ENCODE results near the gene PAOX. TPM values are rescaled to one million over a fixed set of nuclear protein-coding genes. Genes with fewer than 3 reads are reported as not detected.
A peak's percentile ranks its signal among the peaks of the same experiment; 100 is the strongest.

PAOX gene
- total and polyA plus RNA-seq, 4 donors, result 4.4 to 7.0 (median 6.6) TPM

DNA sequence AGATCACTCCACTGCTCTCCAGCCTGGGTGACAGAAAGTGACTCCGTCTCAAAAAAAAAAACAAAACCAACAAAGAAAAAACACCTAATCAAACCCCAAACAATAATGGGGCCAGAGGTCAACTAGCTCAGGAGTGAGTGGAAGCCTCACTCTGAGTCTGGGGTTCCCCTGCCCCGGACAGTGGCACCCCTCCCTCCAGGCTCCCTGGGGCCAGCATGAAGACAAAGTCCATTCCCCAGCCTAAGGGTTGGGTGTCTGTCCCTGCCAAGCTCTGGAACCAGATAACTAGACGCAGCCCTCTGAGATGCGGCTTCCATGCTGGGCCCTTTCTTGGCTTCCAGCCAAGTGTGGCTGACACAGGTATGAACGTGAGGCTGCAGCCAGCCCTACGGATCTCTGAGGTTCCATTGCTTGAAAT lies 19.5 kb upstream of the PAOX start:
- DNase-seq (peak in 2 of 3 donors; percentile 43 to 46), ATAC-seq (ENCODE audit: insufficient read depth, low FRiP score) (no peak)
- Histone ChIP-seq H3K27me3 (ENCODE audit: control insufficient read depth in 3 of 3, insufficient read depth in 3 of 3, low read length in 2 of 3) (no peaks in the 10 kb centered on the region), H3K4me3 (no peak overlapping the region), H3K4me1 (ENCODE audit: control insufficient read depth in 5 of 5, insufficient read depth in 5 of 5, low read length in 5 of 5) (peaks cover 0 to 10% (median 0%) of the 10 kb centered on the region in 5 donors), H3K9ac (ENCODE audit: insufficient read depth in 1 of 2, low read length in 2 of 2) (no peak overlapping the region), H3K36me3 (ENCODE audit: control insufficient read depth in 4 of 4, insufficient read depth in 4 of 4, low read length in 4 of 4) (peaks cover 0 to 16% (median 12%) of the 10 kb centered on the region in 4 donors), H3K27ac (ENCODE audit: low read depth in 1 of 2, low read length in 1 of 2) (no peak overlapping the region), H3K9me3 (ENCODE audit: control insufficient read depth in 4 of 4, insufficient read depth in 3 of 4, low read length in 3 of 4) (peaks cover 0 to 5% (median 0%) of the 10 kb centered on the region in 4 donors)
- 53 to 58% methylated on average over 6 of the region's 6 CpGs for WGBS, 2 donors
- TF ChIP-seq, protein P1, sequence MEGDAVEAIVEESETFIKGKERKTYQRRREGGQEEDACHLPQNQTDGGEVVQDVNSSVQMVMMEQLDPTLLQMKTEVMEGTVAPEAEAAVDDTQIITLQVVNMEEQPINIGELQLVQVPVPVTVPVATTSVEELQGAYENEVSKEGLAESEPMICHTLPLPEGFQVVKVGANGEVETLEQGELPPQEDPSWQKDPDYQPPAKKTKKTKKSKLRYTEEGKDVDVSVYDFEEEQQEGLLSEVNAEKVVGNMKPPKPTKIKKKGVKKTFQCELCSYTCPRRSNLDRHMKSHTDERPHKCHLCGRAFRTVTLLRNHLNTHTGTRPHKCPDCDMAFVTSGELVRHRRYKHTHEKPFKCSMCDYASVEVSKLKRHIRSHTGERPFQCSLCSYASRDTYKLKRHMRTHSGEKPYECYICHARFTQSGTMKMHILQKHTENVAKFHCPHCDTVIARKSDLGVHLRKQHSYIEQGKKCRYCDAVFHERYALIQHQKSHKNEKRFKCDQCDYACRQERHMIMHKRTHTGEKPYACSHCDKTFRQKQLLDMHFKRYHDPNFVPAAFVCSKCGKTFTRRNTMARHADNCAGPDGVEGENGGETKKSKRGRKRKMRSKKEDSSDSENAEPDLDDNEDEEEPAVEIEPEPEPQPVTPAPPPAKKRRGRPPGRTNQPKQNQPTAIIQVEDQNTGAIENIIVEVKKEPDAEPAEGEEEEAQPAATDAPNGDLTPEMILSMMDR (IDR thresholded peaks at IDR 0.05; ENCODE audit: control extremely low read depth, extremely low read depth), result no peak

DNA sequence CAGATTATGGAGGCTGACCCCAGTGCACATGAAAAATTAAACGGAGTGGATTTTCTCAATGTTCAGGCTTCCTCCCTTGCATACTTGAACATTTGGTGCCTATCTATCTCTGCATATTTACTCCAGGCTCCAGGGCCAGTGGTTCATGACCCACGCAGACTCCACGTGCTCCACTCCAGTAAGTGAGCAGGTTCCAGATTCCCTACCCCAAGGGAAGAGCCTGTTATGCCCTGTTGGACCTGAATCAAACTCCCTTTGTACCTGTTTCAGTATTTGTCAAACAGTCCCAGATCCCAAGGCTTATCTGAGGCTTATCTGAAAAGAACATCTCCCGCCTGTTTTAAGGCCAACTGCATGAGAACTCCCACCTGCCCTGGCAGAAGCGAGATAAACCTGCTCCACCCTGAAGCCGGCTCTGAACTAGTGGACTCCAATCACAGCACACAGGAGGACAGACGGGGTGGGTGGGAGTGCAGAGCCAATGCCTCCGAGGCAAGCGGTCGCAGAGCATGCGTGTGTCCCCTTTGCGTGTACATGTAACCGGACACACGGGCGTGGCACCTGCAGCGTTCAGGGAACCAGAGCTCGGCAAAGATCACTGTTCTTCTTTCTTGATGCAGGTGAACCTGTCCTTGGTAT lies 19.0 kb upstream of the PAOX start:
- H3K4me3 ChIP-seq, result no peak overlapping the region
- no peak for ATAC-seq (ENCODE audit: insufficient read depth, low FRiP score)
- no peak overlapping the region for H3K9ac ChIP-seq (ENCODE audit: insufficient read depth in 1 of 2, low read length in 2 of 2)
- peaks cover 0 to 10% (median 0%) of the 10 kb centered on the region in 5 donors for H3K4me1 ChIP-seq (ENCODE audit: control insufficient read depth in 5 of 5, insufficient read depth in 5 of 5, low read length in 5 of 5)
- H3K36me3 ChIP-seq (ENCODE audit: control insufficient read depth in 4 of 4, insufficient read depth in 4 of 4, low read length in 4 of 4), result peaks cover 0 to 21% (median 15%) of the 10 kb centered on the region in 4 donors
- 78 to 85% methylated on average over 17 of the region's 17 CpGs for WGBS, 2 donors
- H3K27ac ChIP-seq (ENCODE audit: low read depth in 1 of 2, low read length in 1 of 2), result no peak overlapping the region
- peak in 1 of 3 donors; percentile 8 for DNase-seq
- H3K27me3 ChIP-seq (ENCODE audit: control insufficient read depth in 3 of 3, insufficient read depth in 3 of 3, low read length in 2 of 3), result no peaks in the 10 kb centered on the region
- H3K9me3 ChIP-seq (ENCODE audit: control insufficient read depth in 4 of 4, insufficient read depth in 3 of 4, low read length in 3 of 4), result peaks cover 0 to 5% (median 0%) of the 10 kb centered on the region in 4 donors
- TF ChIP-seq, protein P1 (IDR thresholded peaks at IDR 0.05; ENCODE audit: control extremely low read depth, extremely low read depth), result no peak

- Histone ChIP-seq H3K4me1 (ENCODE audit: control insufficient read depth in 5 of 5, insufficient read depth in 5 of 5, low read length in 5 of 5) (peaks cover 0 to 10% (median 0%) of the 10 kb centered on the region in 5 donors), H3K9me3 (ENCODE audit: control insufficient read depth in 4 of 4, insufficient read depth in 3 of 4, low read length in 3 of 4) (peaks cover 0 to 5% (median 0%) of the 10 kb centered on the region in 4 donors), H3K4me3 (no peak overlapping the region), H3K36me3 (ENCODE audit: control insufficient read depth in 4 of 4, insufficient read depth in 4 of 4, low read length in 4 of 4) (peaks cover 2 to 27% (median 21%) of the 10 kb centered on the region in 4 donors), H3K27ac (ENCODE audit: low read depth in 1 of 2, low read length in 1 of 2) (no peak overlapping the region), H3K27me3 (ENCODE audit: control insufficient read depth in 3 of 3, insufficient read depth in 3 of 3, low read length in 2 of 3) (no peaks in the 10 kb centered on the region), H3K9ac (ENCODE audit: insufficient read depth in 1 of 2, low read length in 2 of 2) (no peak overlapping the region)
- WGBS, 2 donors, result 94 to 96% methylated on average over 5 of the region's 5 CpGs
- TF ChIP-seq, protein P1 (IDR thresholded peaks at IDR 0.05; ENCODE audit: control extremely low read depth, extremely low read depth), result no peak
- ATAC-seq (ENCODE audit: insufficient read depth, low FRiP score), result no peak
- no peak for DNase-seq
Measured at GRCh38 chr10:133361227-133361626, 17.8 kb upstream of the PAOX start.

All from lung (tissue), 12 donors.